ENCODE measurements around the gene EMC1.

DNA sequence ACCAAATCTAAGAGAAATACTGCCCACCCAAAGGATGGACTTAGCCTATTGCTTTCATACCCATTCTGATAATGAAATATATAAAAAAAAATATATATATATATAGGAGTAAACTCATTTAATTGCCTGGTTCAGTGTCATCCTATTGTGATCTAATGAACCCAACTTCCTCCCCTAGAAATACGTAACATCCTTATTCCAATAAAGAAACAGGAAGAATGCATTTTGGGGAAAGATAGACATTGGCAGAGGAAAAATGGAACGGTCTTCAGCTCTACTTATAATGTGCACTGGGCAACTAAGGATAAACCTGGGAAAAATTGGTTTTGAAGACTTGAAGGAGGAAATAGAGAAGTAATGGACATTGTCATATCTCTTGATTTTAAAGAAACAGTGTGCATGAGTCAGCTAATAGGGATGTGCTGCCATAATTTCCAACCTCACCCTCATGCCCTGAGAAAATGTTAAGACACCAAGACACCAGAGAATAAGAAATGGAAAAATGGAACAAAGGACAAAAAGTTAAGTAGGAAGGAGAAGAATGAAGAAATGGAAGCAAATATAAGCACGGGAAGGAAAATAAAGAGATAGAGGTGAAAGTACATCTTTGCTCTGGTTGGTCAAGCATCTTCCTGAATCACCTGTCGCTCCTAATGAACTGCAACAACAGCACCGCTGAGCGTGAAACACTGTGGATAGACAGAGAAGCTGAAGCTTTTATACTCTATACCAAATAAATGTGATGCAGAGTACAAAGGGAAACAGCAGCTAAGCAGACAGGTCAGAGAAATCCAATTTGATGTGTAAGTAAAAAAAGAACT is 46.7 kb downstream of the EMC1 start:
- TF ChIP-seq, protein P1, sequence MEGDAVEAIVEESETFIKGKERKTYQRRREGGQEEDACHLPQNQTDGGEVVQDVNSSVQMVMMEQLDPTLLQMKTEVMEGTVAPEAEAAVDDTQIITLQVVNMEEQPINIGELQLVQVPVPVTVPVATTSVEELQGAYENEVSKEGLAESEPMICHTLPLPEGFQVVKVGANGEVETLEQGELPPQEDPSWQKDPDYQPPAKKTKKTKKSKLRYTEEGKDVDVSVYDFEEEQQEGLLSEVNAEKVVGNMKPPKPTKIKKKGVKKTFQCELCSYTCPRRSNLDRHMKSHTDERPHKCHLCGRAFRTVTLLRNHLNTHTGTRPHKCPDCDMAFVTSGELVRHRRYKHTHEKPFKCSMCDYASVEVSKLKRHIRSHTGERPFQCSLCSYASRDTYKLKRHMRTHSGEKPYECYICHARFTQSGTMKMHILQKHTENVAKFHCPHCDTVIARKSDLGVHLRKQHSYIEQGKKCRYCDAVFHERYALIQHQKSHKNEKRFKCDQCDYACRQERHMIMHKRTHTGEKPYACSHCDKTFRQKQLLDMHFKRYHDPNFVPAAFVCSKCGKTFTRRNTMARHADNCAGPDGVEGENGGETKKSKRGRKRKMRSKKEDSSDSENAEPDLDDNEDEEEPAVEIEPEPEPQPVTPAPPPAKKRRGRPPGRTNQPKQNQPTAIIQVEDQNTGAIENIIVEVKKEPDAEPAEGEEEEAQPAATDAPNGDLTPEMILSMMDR (tag by site-specific recombination; IDR thresholded peaks at IDR 0.05) = no peak
- TF ChIP-seq ZNF777 (tag by site-specific recombination; IDR thresholded peaks at IDR 0.05; ENCODE audit: borderline replicate concordance) = no peak
- no peak for TF ChIP-seq MZF1 (tag by site-specific recombination; IDR thresholded peaks at IDR 0.05; ENCODE audit: borderline replicate concordance)
- no peak for TF ChIP-seq ZNF335 (tag by site-specific recombination; conservative IDR thresholded peaks at IDR 0.05)
- no peak for TF ChIP-seq ZSCAN16 (tag by site-specific recombination; IDR thresholded peaks at IDR 0.05)
- no peak for TF ChIP-seq ZBTB11 (tag by site-specific recombination; conservative IDR thresholded peaks at IDR 0.05; ENCODE audit: low read depth)
- TF ChIP-seq ZNF501 (tag by site-specific recombination; IDR thresholded peaks at IDR 0.05) = no peak
- peak; percentile 98 for TF ChIP-seq SCRT2 (tag by site-specific recombination; IDR thresholded peaks at IDR 0.05)

Measured in HEK293 (cell line).